Smooth muscle cell (in vitro differentiated cells): ENCODE measurements around the gene BRIP1. TPM values are rescaled to one million over a fixed set of nuclear protein-coding genes. Genes with fewer than 3 reads are reported as not detected.

Experiments
- DNase-seq: peaks from one replicate; lab custom pipeline; 2025; ENCODE audit not compliant: unreplicated experiment; lab: John Stamatoyannopoulos, UW
- H2AFZ ChIP-seq: fragments of 200-600 bp; sonication (generic); 2 replicates; pipeline ENCODE4 v1.6.0; 2016; ENCODE audit warnings: antibody characterized with exemption, low read depth, mild to moderate bottlenecking
- H3F3A ChIP-seq: fragments of 200-600 bp; sonication (generic); 2 replicates; pipeline ENCODE4 v1.6.0; 2017; ENCODE audit warnings: antibody characterized with exemption, low read depth
- H3K27ac ChIP-seq: fragments of 200-600 bp; sonication (generic); 2 replicates; pipeline ENCODE4 v1.5.1; 2016; ENCODE audit warnings: low read depth, mild to moderate bottlenecking
- H3K27me3 ChIP-seq: fragments of 200-600 bp; sonication (generic); 2 replicates; pipeline ENCODE4 v1.6.1; 2016; ENCODE audit warnings: low read depth, mild to moderate bottlenecking
- H3K36me3 ChIP-seq: fragments of 200-600 bp; sonication (generic); 2 replicates; pipeline ENCODE4 v1.5.1; 2016; ENCODE audit warnings: low read depth
- H3K4me1 ChIP-seq: fragments of 200-600 bp; sonication (generic); 2 replicates; pipeline ENCODE4 v1.5.1; 2016; ENCODE audit warnings: low read depth
- H3K4me2 ChIP-seq: fragments of 200-600 bp; sonication (generic); 2 replicates; pipeline ENCODE4 v1.6.0; 2016; ENCODE audit warnings: mild to moderate bottlenecking
- H3K4me3 ChIP-seq: fragments of 200-600 bp; sonication (generic); 2 replicates; pipeline ENCODE4 v1.5.1; 2016; ENCODE audit warnings: mild to moderate bottlenecking
- H3K79me2 ChIP-seq: fragments of 200-600 bp; sonication (generic); 2 replicates; pipeline ENCODE4 v1.6.0; 2016; ENCODE audit warnings: low read depth, mild to moderate bottlenecking
- H3K9ac ChIP-seq: fragments of 200-600 bp; sonication (generic); 2 replicates; pipeline ENCODE4 v1.6.0; 2016; ENCODE audit warnings: low read depth
- H3K9me3 ChIP-seq: fragments of 200-600 bp; sonication (generic); replicated peaks from 2 replicates; pipeline ENCODE4 v1.5.1; 2016; ENCODE audit warnings: low read depth
- H4K20me1 ChIP-seq: fragments of 200-600 bp; sonication (generic); 2 replicates; pipeline ENCODE4 v1.6.0; 2016; ENCODE audit warnings: low read depth
- CTCF ChIP-seq: fragments of 200-600 bp; sonication (generic); IDR thresholded peaks from 2 replicates; pipeline ENCODE4 v1.5.1; 2017; ENCODE audit warnings: borderline replicate concordance, mild to moderate bottlenecking, antibody characterized with exemption; ENCODE audit not compliant: insufficient read depth, poor library complexity, severe bottlenecking
- WGBS: methylation state at CpG from one replicate; pipeline ENCODE4 v1.1.7; 2016; ENCODE audit warnings: low lambda C conversion rate; 5-methylcytosine and 5-hydroxymethylcytosine counted together
- polyA plus RNA-seq: library from polyadenylated mRNA; unstranded; fragments of >200 nt; fragmentation: Nextera tagmentation; extraction: Ambion mirVana; gene quantifications from 2 replicates; pipeline ENCODE4 v1.2.1, GENCODE V29; 2016
- small RNA-seq: library from RNA; depleted of rRNA; stranded (forward); fragments of <200 nt; gene quantifications from one replicate; pipeline ENCODE3, GENCODE V24; 2014
- total RNA-seq: library from RNA; depleted of rRNA; stranded (reverse); fragments of >200 nt; gene quantifications from 2 replicates; pipeline ENCODE4 v1.2.3, GENCODE V29; 2014

The BRIP1 gene
- total and polyA plus RNA-seq, 2 experiments from 2014 or later, result 0.71 to 9.1 TPM

DNA sequence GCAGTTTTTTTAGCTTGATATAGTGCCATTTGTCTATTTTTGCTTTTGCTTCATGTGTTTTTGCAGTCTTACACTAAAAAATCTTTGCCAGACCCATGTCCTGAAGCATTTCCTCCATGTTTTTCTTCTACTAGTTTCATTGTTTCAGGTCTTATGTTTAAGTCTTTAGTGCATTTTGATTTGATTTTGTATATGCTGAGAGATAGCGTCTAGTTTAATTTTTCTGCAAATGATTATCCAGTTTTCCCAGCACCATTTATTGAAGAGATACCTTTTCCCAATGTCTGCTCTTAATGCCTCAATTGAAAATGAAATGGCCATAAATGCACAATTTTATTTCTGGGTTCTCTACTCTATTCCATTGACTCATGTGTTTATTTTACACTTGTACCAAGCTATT lies 231.5 kb downstream of the BRIP1 start:
- Histone ChIP-seq H3K27me3 (no peaks in the 10 kb centered on the region), H2AFZ (no peak overlapping the region), H3K4me2 (no peak overlapping the region), H3K36me3 (no peaks in the 10 kb centered on the region), H3K4me1 (no peaks in the 10 kb centered on the region), H3K27ac (no peak overlapping the region), H3F3A (no peaks in the 10 kb centered on the region), H3K4me3 (no peak overlapping the region), H3K79me2 (no peaks in the 10 kb centered on the region), H4K20me1 (no peaks in the 10 kb centered on the region), H3K9ac (no peak overlapping the region), H3K9me3 (no peaks in the 10 kb centered on the region)
- DNase-seq, result no peak
- WGBS, result 85% methylated on average over 1 of the region's 1 CpG
- TF ChIP-seq CTCF, result no peak

Small RNA genes within 50 kb of the gene (small RNA-seq; reads per million reads assigned to genes)
- gene RF00019, result not detected

Other genes starting within 250 kb of the BRIP1 start
- gene INTS2, start 64.5 kb upstream of the BRIP1 start, total RNA-seq, result 13.8 and 15.5 TPM in 2 replicates
- 3.6 and 3.9 TPM in 2 replicates for gene INTS2, start 64.5 kb upstream of the BRIP1 start, polyA plus RNA-seq
- gene MED13, start 201.8 kb upstream of the BRIP1 start, total RNA-seq, result 48.0 and 50.0 TPM in 2 replicates
- gene MED13, start 201.8 kb upstream of the BRIP1 start, polyA plus RNA-seq, result 3.2 and 4.2 TPM in 2 replicates